ENCODE measurements around the gene RGL3. TPM values are rescaled to one million over a fixed set of nuclear protein-coding genes. Genes with fewer than 3 reads are reported as not detected.
"Not testable (repeated sequence)": the region's sequence is repeated elsewhere in the genome, so short reads cannot be mapped to it uniquely, and the experiment has no call there.

Gene RGL3
- total RNA-seq, 2 experiments from 2014 or later = not detected

- POLR2A ChIA-PET, H3K4me3 Mint-ChIP-seq: not testable (repeated sequence)
Observed at GRCh38 chr19:11354102-11354501, 65.0 kb downstream of the RGL3 start.

GRCh38 chr19:11349171-11349570 is 69.9 kb downstream of the RGL3 start:
- Mint-ChIP-seq H3K4me1 (peaks cover 23% of the 10 kb centered on the region), H3K36me3 (ENCODE audit: low read depth) (peaks cover 11% of the 10 kb centered on the region), H3K27ac (no peak overlapping the region), H3K27me3 (no peaks in the 10 kb centered on the region), H3K4me3 (no peak overlapping the region), H3K9me3 (ENCODE audit: low read depth) (peaks cover 8% of the 10 kb centered on the region)
- ATAC-seq (no peak), DNase-seq (no peak)
- ChIA-PET POLR2A (interaction anchor here (1.1 kb wide), 1 partner anchor 26 kb away, joined by 3 read pairs; the partner anchor contains the start of gene SWSAP1), CTCF (no interaction called here)
- intact Hi-C loops (cut with DNase I, micrococcal nuclease) = no loop called here

More at GRCh38 chr19:11354102-11354501, 65.0 kb downstream of the RGL3 start:
- H3K27me3 Mint-ChIP-seq = peaks cover 10% of the 10 kb centered on the region
- ATAC-seq; H3K27ac Mint-ChIP-seq; H3K4me1 Mint-ChIP-seq; H3K9me3 Mint-ChIP-seq (ENCODE audit: low read depth); H3K36me3 Mint-ChIP-seq (ENCODE audit: low read depth); DNase-seq; intact Hi-C loops (cut with DNase I, micrococcal nuclease); CTCF ChIA-PET: not testable (repeated sequence)

DNA sequence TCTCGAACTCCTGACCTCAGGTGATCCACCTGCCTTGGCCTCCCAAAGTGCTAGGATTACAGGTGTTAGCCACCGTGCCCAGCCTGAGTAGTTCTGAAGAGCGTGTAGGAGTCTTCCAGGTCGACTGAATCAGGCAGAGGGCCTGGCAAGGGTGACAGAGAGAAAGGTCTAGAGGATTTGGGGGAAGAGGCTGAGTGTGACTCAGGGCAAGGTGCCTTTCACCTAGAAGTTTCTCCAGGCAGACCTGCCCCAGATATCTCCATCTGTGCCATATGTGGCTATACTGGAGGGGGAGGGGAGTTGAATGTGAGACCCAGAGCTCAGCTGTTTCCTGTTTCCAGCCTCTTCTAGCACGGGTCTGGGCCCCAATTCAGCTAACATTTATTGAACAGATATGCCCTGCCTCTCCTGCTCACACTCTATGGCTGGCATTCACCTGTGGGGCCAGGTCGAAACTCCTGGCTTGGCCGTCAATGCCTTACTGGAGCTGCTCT is 71.5 kb downstream of the RGL3 start:
- Mint-ChIP-seq H3K4me1 (peaks cover 23% of the 10 kb centered on the region), H3K9me3 (ENCODE audit: low read depth) (peaks cover 8% of the 10 kb centered on the region), H3K27me3 (no peaks in the 10 kb centered on the region), H3K36me3 (ENCODE audit: low read depth) (peaks cover 11% of the 10 kb centered on the region), H3K4me3 (peak overlapping the region; percentile 83), H3K27ac (no peak overlapping the region)
- ChIA-PET POLR2A (interaction anchor here (0.5 kb wide), 1 partner anchor 68 kb away, joined by 4 read pairs; no protein-coding TSS in a partner anchor), CTCF (interaction anchor here (2.1 to 2.2 kb wide), 2 partner anchors 29 to 33 kb away, joined by 10 to 11 read pairs; no protein-coding TSS in a partner anchor)
- ATAC-seq = no peak
- DNase-seq = peak; percentile 18
- intact Hi-C loops (cut with DNase I, micrococcal nuclease) = loop anchor here in 1 of 2 experiments (2.0 kb wide), 1 partner anchor 55 kb away; no protein-coding TSS in a partner anchor

DNA sequence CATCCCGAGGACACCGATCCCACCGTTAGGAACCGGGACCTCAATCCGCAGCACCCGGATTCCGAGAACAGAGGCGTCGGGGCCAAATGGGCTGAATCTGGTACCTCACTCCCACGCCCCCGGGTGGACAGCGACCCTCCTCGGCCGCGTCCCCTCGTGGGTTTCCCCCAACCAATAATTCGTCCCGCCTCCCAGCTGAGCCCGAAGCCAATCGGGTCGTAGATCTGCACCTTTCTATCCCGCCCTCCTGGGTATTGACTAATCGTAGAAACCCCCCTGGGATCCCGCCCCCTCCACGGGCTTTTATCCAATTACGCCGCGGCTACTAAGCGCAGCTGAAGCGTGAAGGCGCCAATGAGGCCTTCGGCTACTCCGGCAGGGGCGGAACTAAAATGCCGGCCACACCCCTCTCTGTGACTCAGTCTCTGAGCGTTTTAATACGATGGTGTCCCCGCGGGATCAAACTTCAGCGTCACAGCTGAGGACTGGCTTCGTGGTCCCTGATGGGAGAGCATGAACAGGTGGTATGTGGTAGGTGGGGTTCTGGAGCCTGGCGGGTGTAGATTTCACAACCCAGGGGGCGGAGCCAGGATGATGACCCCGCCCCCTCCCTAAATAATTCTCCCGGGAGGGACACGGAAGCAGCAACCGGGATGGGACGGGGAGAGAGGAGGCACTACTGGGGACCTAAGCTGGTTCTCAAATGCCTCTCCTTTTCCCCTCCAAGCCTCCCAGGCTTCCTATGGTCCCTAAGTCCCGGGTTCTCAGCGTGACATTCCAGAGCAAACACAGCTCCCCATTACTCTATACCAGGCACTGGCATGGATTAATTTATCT is 72.8 kb downstream of the RGL3 start, which contains the start of the genes CCDC159 and TMEM205:
TSS of gene CCDC159 (plus strand) at position 416 of the 837 bp plus-strand sequence. CDS start at position 504, 88 bp downstream.
TSS of gene TMEM205 (minus strand) at position 165 of the 837 bp plus-strand sequence. CDS start 649 bp downstream, outside the sequence.
- intact Hi-C loops (cut with DNase I, micrococcal nuclease) = loop anchor here (1.0 to 2.0 kb wide), 8 partner anchors 9 to 213 kb away; partner anchors contain the start of genes ODAD3 (in 2 of the 2), PLPPR2 (in 2 of the 2), PRKCSH (in 2 of the 2) and SWSAP1 (in 2 of the 2)
- Mint-ChIP-seq H3K36me3 (ENCODE audit: low read depth) (peaks cover 11% of the 10 kb centered on the region), H3K9me3 (ENCODE audit: low read depth) (peaks cover 8% of the 10 kb centered on the region), H3K27ac (peak within 1 kb of the TSS; percentile 82), H3K4me1 (peaks cover 23% of the 10 kb centered on the region), H3K27me3 (no peaks in the 10 kb centered on the region), H3K4me3 (peak within 1 kb of the TSS; percentile 83)
- POLR2A ChIA-PET = interaction anchor here (0.6 to 1.3 kb wide), 3 partner anchors 28 to 162 kb away, joined by 4 to 6 read pairs (median 5); partner anchors contain the start of gene SWSAP1
- CTCF ChIA-PET = interaction anchor here (0.6 to 2.2 kb wide), 11 partner anchors 27 to 410 kb away, joined by 3 to 11 read pairs (median 3); partner anchors contain the start of genes EPOR and PRKCSH
- ATAC-seq (peak; percentile 99), DNase-seq (peak; percentile 99)

DNA sequence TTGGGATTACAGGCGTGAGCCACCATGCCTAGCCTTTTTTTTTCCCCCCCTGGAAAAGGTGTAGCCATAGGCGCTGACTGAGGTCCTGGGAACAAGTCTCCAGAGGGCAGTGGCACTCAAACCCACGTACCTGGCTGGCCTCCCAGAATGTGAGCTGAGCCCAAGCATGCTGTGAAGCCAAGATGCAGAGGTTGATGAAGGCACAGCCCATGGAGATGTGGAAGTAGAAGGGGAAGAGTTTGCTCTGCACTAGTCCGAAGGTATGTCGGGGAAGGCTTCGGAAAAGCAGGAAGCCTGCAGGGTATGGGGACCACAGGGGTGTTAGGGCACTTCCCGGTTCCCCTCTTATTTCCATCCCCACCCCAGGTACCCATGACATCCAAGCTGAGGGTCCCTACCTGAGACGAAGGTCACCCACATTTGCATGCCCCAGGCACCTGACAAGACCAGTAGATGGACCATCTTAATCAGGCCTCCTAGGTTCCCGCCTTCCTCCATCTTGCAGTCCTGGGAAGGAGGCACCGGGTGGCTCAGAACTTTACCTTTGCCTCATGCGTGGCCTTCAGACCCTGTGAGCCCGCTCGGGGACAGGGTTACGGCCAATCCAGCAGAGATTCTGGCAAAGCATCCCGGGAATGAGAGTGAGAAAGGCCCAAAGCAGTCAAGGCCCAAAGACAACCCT is 73.9 kb downstream of the RGL3 start:
- H3K4me3 Mint-ChIP-seq = peak overlapping the region; percentile 83
- no peak for DNase-seq
- no peaks in the 10 kb centered on the region for H3K27me3 Mint-ChIP-seq
- intact Hi-C loops (cut with DNase I, micrococcal nuclease) = no loop called here
- H3K4me1 Mint-ChIP-seq = peaks cover 23% of the 10 kb centered on the region
- ChIA-PET POLR2A (interaction anchor here (1.3 kb wide), 1 partner anchor 29 kb away, joined by 4 read pairs; the partner anchor contains the start of gene SWSAP1), CTCF (interaction anchor here (1.1 to 2.2 kb wide), 4 partner anchors 28 to 39 kb away, joined by 4 to 11 read pairs (median 8); partner anchors contain the start of gene EPOR)
- H3K36me3 Mint-ChIP-seq (ENCODE audit: low read depth) = peaks cover 11% of the 10 kb centered on the region
- H3K9me3 Mint-ChIP-seq (ENCODE audit: low read depth) = peaks cover 8% of the 10 kb centered on the region
- H3K27ac Mint-ChIP-seq = peak overlapping the region; percentile 82
- ATAC-seq = no peak

Other genes with a start within 250 kb of the RGL3 start
- 1 to 10 TPM in 1 of 2 experiments, under 1 TPM in 1; 0.91 to 1.2 TPM for gene KANK2, start 221.8 kb downstream of the RGL3 start, total RNA-seq
- not detected for gene ANGPTL8, start 179.7 kb downstream of the RGL3 start, total RNA-seq
- 1 to 10 TPM; 2.8 to 4.6 TPM for gene DOCK6, start 156.8 kb downstream of the RGL3 start, total RNA-seq
- not detected for gene TSPAN16, start 123.2 kb downstream of the RGL3 start, total RNA-seq
- gene RAB3D, start 79.7 kb downstream of the RGL3 start, total RNA-seq = 1 to 10 TPM; 7.5 to 8.9 TPM
- gene TMEM205, start 73.0 kb downstream of the RGL3 start, total RNA-seq = 10 to 100 TPM; 28.0 to 32.6 TPM
- gene CCDC159, start 72.8 kb downstream of the RGL3 start, total RNA-seq = 10 to 100 TPM; 15.3 to 18.0 TPM
- 1 to 10 TPM; 2.1 to 2.2 TPM for gene PLPPR2, start 63.9 kb downstream of the RGL3 start, total RNA-seq
- gene SWSAP1, start 44.6 kb downstream of the RGL3 start, total RNA-seq = 1 to 10 TPM; 1.5 to 1.7 TPM
- gene EPOR, start 35.0 kb downstream of the RGL3 start, total RNA-seq = 1 to 10 TPM; 8.0 to 8.4 TPM
- under 1 TPM; 0.16 to 0.25 TPM for gene ODAD3, start 15.8 kb upstream of the RGL3 start, total RNA-seq
- 100 to 1,000 TPM; 225 to 269 TPM for gene PRKCSH, start 16.3 kb upstream of the RGL3 start, total RNA-seq
- under 1 TPM in 1 of 2 experiments, not detected in 1; 0.09 TPM for gene ELAVL3, start 61.7 kb upstream of the RGL3 start, total RNA-seq
- gene ZNF653, start 86.5 kb upstream of the RGL3 start, total RNA-seq = 10 to 100 TPM; 13.1 to 16.6 TPM
- 10 to 100 TPM; 37.2 to 44.6 TPM for gene ECSIT, start 109.8 kb upstream of the RGL3 start, total RNA-seq
- not detected for gene CNN1, start 119.5 kb upstream of the RGL3 start, total RNA-seq
- 10 to 100 TPM; 48.0 to 53.7 TPM for gene ELOF1, start 139.9 kb upstream of the RGL3 start, total RNA-seq
- 10 to 100 TPM; 10.3 to 12.4 TPM for gene ACP5, start 158.3 kb upstream of the RGL3 start, total RNA-seq
- gene ZNF627, start 178.2 kb upstream of the RGL3 start, total RNA-seq = 1 to 10 TPM; 6.4 to 6.7 TPM

Data from activated CD4-positive, alpha-beta T cell treated with anti-CD3 and anti-CD28 coated beads for 36 hours (primary cell).